Astrocyte (in vitro differentiated cells and primary cell): ENCODE data around the gene PLEKHA8.
"Not testable (repeated sequence)": the region's sequence is repeated elsewhere in the genome, so short reads cannot be mapped to it uniquely, and the experiment has no call there.

ENCODE experiments used
- CTCF ChIP-seq: IDR thresholded peaks from 2 replicates; pipeline ENCODE4 v1.5.1; 2011; ENCODE audit warnings: low read depth, mild to moderate bottlenecking, inconsistent platforms, low read length, moderate library complexity; ENCODE audit not compliant: insufficient read depth
- EZH2 ChIP-seq: IDR thresholded peaks from 2 replicates; pipeline ENCODE4 v1.6.1; 2012; ENCODE audit warnings: mild to moderate bottlenecking, low read length, inconsistent platforms; ENCODE audit not compliant: insufficient read depth

GRCh38 chr7:30061786-30062185 is 33.6 kb downstream of the PLEKHA8 start:
- TF ChIP-seq CTCF = peak; percentile 48
- TF ChIP-seq EZH2 = not testable (repeated sequence)
